Natural killer cell treated with Interleukin-12 subunit alpha and Interleukin-12 subunit beta and Interleukin-15 and Interleukin-18, amount 100 ng/mL, for 72 hours (primary cell): Measurements from ENCODE around the gene RPGRIP1. TPM values are rescaled to one million over a fixed set of nuclear protein-coding genes. Genes with fewer than 3 reads are reported as not detected.
A peak's percentile ranks its signal among the peaks of the same experiment; 100 is the strongest.
"Not testable (repeated sequence)": the region's sequence is repeated elsewhere in the genome, so short reads cannot be mapped to it uniquely, and the experiment has no call there.

Experiments
- ATAC-seq, 2 donors: fragments of 150-1000 bp; cut with Tn5 transposase in 1 of 2; sonication (Bioruptor Pico), chemical (Tn5 transposase) in 1 of 2; 2 replicates each; pipeline ENCODE4 v1.10.0; 2021
- DNase-seq: peaks from one replicate; pipeline ENCODE4 v3.0.0; 2022; ENCODE audit warnings: low spot score
- H3K27ac Mint-ChIP-seq, 2 donors: 1 replicate in 1 of 2; 2 replicates in 1 of 2; pipeline ENCODE4 v1.8.0; 2022; ENCODE audit warnings: mixed read lengths in 2 of 2, mild to moderate bottlenecking in 1 of 2, moderate library complexity in 1 of 2
- H3K27me3 Mint-ChIP-seq, 2 donors: 1 replicate in 1 of 2; 2 replicates in 1 of 2; pipeline ENCODE4 v1.8.0; 2022; ENCODE audit warnings: mixed read lengths in 2 of 2
- H3K36me3 Mint-ChIP-seq: one replicate; pipeline ENCODE4 v1.8.0; 2022; ENCODE audit warnings: mixed read lengths
- H3K4me1 Mint-ChIP-seq, 2 donors: 1 replicate in 1 of 2; 2 replicates in 1 of 2; pipeline ENCODE4 v1.8.0; 2022; ENCODE audit warnings: low read depth in 2 of 2, mixed read lengths in 2 of 2, mild to moderate bottlenecking in 1 of 2
- H3K4me3 Mint-ChIP-seq: one replicate; pipeline ENCODE4 v1.8.0; 2022; ENCODE audit warnings: mixed read lengths
- H3K9me3 Mint-ChIP-seq: 2 replicates; pipeline ENCODE4 v1.8.0; 2022; ENCODE audit warnings: mixed read lengths
- total RNA-seq, 2 donors: library from RNA; stranded (reverse); gene quantifications; one replicate each; pipeline ENCODE4 v1.2.3, GENCODE V29; 2022

Gene RPGRIP1
- total RNA-seq, 2 donors from 2014 or later: 0.17 TPM; not detected in 1

- Mint-ChIP-seq H3K27me3 (no peaks in the 10 kb centered on the region), H3K4me3 (peak overlapping the region; percentile 93), H3K36me3 (peaks cover 72% of the 10 kb centered on the region), H3K9me3 (no peaks in the 10 kb centered on the region), H3K4me1 (peaks cover 54 to 72% of the 10 kb centered on the region in 2 donors), H3K27ac (peak overlapping the region; percentile 97 to 100)
- ATAC-seq (peak; percentile 85 to 86), DNase-seq (no peak)
Observed at GRCh38 chr14:21264025-21264801, 15.7 kb upstream of the RPGRIP1 start.

- Mint-ChIP-seq H3K4me3 (peak overlapping the region; percentile 93), H3K36me3 (peaks cover 58% of the 10 kb centered on the region), H3K4me1 (peaks cover 46 to 58% of the 10 kb centered on the region in 2 donors), H3K9me3 (no peaks in the 10 kb centered on the region), H3K27me3 (no peaks in the 10 kb centered on the region), H3K27ac (peak overlapping the region; percentile 97 to 100)
- ATAC-seq: no peak
- no peak for DNase-seq
Observed at GRCh38 chr14:21267431-21267845, 12.4 kb upstream of the RPGRIP1 start.

- DNase-seq (peak; percentile 70), ATAC-seq (no peak)
- Mint-ChIP-seq H3K27ac (peak overlapping the region; percentile 97 to 100), H3K9me3 (no peaks in the 10 kb centered on the region), H3K4me3 (peak overlapping the region; percentile 93), H3K4me1 (peaks cover 40 to 52% of the 10 kb centered on the region in 2 donors), H3K27me3 (no peaks in the 10 kb centered on the region), H3K36me3 (peaks cover 52% of the 10 kb centered on the region)
Observed at GRCh38 chr14:21267886-21268616, 11.8 kb upstream of the RPGRIP1 start.

- Mint-ChIP-seq H3K4me3 (peak overlapping the region; percentile 93), H3K4me1 (peaks cover 35 to 46% of the 10 kb centered on the region in 2 donors)
Observed at GRCh38 chr14:21268617-21269251, 11.1 kb upstream of the RPGRIP1 start.

DNA sequence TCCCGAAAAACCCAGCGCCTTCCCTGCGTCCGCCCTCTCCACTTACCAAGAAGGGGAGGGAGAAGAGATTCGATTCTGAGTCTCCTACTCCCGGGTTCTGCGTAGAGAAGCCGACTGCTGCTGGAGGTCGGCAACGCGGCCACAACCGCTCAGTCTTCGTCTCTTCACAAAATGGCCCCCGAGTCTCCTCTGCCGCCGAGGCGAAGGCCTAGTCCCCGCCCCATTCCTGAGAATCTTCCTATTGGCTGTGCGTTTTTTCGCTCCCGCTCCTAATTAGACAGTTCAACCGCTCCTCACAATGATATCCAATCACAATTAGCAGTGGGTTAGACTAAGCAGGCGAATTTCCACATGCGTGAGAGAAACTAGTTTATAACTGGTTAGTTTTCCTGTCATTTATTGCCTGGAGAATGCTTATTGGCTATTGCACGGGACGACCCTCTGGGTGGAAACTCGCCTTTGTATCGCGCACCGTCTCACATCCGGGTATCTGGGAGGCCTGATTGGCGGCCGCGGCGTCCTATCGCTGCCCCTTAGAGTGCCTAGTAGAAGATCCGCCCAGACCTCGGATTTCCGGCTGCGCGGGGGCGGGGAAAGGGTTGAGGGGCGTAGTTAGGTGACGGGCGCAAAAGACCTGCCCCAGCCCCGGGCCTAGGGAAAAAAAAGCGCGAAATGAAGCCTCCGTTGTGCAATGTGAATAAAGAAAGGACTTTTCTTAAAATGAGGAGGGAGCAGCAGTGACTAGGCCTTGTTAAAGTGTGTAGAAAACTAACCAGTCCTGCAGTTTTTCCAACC lies 10.4 kb upstream of the RPGRIP1 start, which contains the start of gene HNRNPC:
Gene HNRNPC (minus strand): TSS at position 191 of the 795 bp plus-strand sequence. CDS start 35,249 bp downstream, outside the sequence.
- Mint-ChIP-seq H3K27me3 (no peaks in the 10 kb centered on the region), H3K4me3 (peak within 1 kb of the TSS; percentile 93), H3K36me3 (peaks cover 45% of the 10 kb centered on the region), H3K4me1 (peaks cover 29 to 38% of the 10 kb centered on the region in 2 donors), H3K27ac (peak within 1 kb of the TSS; percentile 97 to 100), H3K9me3 (no peaks in the 10 kb centered on the region)
- DNase-seq: peak; percentile 100
- ATAC-seq: peak; percentile 96

More at GRCh38 chr14:21268617-21269251, 11.1 kb upstream of the RPGRIP1 start:
- Mint-ChIP-seq H3K36me3 (peaks cover 52% of the 10 kb centered on the region), H3K27ac (peak overlapping the region; percentile 97 to 100), H3K9me3 (no peaks in the 10 kb centered on the region), H3K27me3 (no peaks in the 10 kb centered on the region)
- ATAC-seq: no peak
- DNase-seq: no peak

GRCh38 chr14:21272661-21273060 lies 7.2 kb upstream of the RPGRIP1 start:
- not testable (repeated sequence) for H3K4me3 Mint-ChIP-seq, ATAC-seq, H3K27me3 Mint-ChIP-seq, H3K9me3 Mint-ChIP-seq, DNase-seq, H3K27ac Mint-ChIP-seq
- peaks cover 19% of the 10 kb centered on the region for H3K36me3 Mint-ChIP-seq
- H3K4me1 Mint-ChIP-seq: peaks cover 11 to 14% of the 10 kb centered on the region in 2 donors

DNA sequence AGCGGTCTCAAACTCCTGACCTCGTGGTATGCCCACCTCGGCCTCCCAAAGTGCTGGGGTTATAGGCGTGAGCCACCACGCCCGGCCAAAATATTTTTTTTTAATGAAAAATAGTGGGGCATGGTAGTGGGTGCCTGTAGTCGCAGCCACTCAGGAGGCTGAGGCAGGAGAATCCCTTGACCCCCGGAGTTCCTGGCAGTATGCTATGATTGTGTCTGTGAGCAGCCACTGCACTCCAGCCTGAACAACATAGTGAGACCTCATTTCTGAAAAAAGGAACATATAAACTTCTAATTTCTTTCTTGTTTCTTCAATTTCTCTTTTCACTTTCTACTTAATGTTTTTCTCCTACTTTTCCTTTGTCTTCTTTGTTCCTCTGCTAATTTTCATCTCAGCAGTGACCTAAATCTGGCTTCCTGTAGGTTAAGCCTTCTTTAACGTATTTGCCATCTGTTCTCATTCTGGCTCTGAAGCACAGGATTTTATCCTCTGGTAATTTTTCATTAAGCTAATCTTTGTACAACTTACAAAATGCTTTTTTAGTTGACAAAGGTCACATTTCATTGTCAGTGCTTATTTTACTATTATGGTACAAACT lies 4.5 kb upstream of the RPGRIP1 start:
- Mint-ChIP-seq H3K9me3 (no peaks in the 10 kb centered on the region), H3K27me3 (no peaks in the 10 kb centered on the region), H3K4me1 (peaks cover 0 to 3% of the 10 kb centered on the region in 2 donors), H3K36me3 (no peaks in the 10 kb centered on the region), H3K4me3 (no peak overlapping the region), H3K27ac (no peak overlapping the region)
- DNase-seq (no peak), ATAC-seq (no peak)

DNA sequence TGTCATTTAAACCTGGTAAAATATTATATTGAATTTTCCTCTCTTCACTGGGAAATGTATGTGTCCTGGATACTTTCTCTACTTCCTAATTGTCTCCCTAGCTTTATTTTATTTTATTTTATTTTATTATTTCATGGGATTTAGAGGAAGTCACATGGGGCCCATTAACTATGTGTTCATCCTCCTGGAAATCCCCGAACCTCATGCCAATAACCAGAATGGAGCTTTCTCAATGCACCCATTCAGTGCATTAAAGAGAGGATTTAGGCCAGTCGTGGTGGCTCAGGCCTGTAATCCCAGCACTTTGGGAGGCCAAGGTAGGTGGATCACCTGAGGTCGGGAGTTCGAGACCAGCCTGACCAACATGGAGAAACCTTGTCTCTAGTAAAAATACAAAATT lies 1.3 kb upstream of the RPGRIP1 start:
- no peak overlapping the region for H3K27ac Mint-ChIP-seq
- H3K27me3 Mint-ChIP-seq: no peaks in the 10 kb centered on the region

GRCh38 chr14:21281917-21282316 lies 2.0 kb downstream of the RPGRIP1 start:
- not testable (repeated sequence) for H3K9me3 Mint-ChIP-seq, H3K27me3 Mint-ChIP-seq, H3K27ac Mint-ChIP-seq, H3K4me3 Mint-ChIP-seq, DNase-seq, H3K4me1 Mint-ChIP-seq, H3K36me3 Mint-ChIP-seq, ATAC-seq

More for the DNA sequence above, 1.3 kb upstream of the RPGRIP1 start:
- no peak overlapping the region for H3K4me3 Mint-ChIP-seq
- DNase-seq: no peak
- H3K4me1 Mint-ChIP-seq: peaks cover 0 to 3% of the 10 kb centered on the region in 2 donors
- H3K9me3 Mint-ChIP-seq: no peaks in the 10 kb centered on the region
- H3K36me3 Mint-ChIP-seq: no peaks in the 10 kb centered on the region
- ATAC-seq: no peak

DNA sequence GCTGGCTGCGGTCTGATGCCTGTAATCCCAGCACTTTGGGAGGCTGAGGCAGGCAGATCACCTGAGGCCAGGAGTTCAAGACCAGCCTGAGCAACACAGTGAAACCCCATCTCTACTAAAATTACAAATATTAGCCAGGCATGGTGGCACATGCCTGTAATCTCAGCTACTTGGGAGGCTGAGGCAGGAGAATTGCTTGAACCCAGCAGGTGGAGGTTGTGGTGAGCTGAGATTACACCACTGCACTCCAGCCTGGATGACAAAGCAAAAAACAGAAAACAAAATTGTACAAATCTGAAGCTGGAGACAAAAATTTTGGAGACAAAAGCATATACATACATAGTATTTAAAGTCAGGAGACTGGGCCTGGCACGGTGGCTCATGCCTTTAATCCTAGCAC lies 6.6 kb downstream of the RPGRIP1 start:
- not testable (repeated sequence) for H3K4me3 Mint-ChIP-seq, DNase-seq, H3K27me3 Mint-ChIP-seq

GRCh38 chr14:21287168-21287567 lies 7.3 kb downstream of the RPGRIP1 start:
- peak overlapping the region in 1 of 2 donors; percentile 4 for H3K27ac Mint-ChIP-seq
- H3K27me3 Mint-ChIP-seq: peaks cover 0 to 9% of the 10 kb centered on the region in 2 donors
- no peaks in the 10 kb centered on the region for H3K36me3 Mint-ChIP-seq

More for the DNA sequence above, 6.6 kb downstream of the RPGRIP1 start:
- H3K27ac Mint-ChIP-seq: peak overlapping the region in 1 of 2 donors; percentile 4
- H3K9me3 Mint-ChIP-seq, ATAC-seq, H3K36me3 Mint-ChIP-seq, H3K4me1 Mint-ChIP-seq: not testable (repeated sequence)

GRCh38 chr14:21294026-21294425 lies 14.1 kb downstream of the RPGRIP1 start:
- not testable (repeated sequence) for H3K4me1 Mint-ChIP-seq, H3K27me3 Mint-ChIP-seq, H3K36me3 Mint-ChIP-seq, H3K27ac Mint-ChIP-seq, DNase-seq, ATAC-seq, H3K9me3 Mint-ChIP-seq, H3K4me3 Mint-ChIP-seq

More at GRCh38 chr14:21287168-21287567, 7.3 kb downstream of the RPGRIP1 start:
- no peak for ATAC-seq
- Mint-ChIP-seq H3K9me3 (no peaks in the 10 kb centered on the region), H3K4me3 (no peak overlapping the region), H3K4me1 (peaks cover 0 to 7% of the 10 kb centered on the region in 2 donors)
- DNase-seq: no peak
